ENCODE results near the gene GPR152. TPM values are rescaled to one million over a fixed set of nuclear protein-coding genes. Genes with fewer than 3 reads are reported as not detected.
"Not testable (repeated sequence)": the region's sequence is repeated elsewhere in the genome, so short reads cannot be mapped to it uniquely, and the experiment has no call there.

GPR152 gene
- total and polyA plus RNA-seq, 12 donors: not detected

DNA sequence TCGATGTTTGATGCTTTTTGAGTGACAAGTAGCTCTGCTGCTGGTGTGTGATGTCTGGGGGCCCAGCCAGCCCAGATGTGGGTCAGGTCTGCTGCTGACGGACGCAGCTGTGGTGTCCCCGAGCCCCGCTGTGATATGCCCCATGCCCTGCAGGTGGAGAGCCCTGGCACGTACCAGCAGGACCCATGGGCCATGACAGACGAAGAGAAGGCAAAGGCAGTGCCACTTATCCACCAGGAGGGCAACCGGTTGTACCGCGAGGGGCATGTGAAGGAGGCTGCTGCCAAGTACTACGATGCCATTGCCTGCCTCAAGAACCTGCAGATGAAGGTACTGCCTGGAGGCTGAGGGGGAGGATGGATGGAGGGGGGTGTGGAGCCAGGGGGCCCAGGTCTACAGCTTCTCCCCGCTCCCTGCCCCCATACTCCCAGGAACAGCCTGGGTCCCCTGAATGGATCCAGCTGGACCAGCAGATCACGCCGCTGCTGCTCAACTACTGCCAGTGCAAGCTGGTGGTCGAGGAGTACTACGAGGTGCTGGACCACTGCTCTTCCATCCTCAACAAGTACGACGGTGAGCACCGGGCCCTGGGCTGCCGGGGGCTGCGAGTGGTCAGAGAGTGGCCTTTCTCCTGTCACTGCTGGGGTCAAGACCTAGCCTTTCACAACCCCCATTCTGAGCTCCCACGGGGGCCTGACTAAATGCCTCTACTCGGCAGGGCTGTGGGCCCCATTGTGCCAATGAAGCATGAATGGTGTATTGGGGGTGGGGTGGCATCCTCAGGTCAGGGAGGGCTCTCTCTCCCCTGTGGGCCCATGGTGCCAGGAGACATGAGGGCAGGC, 37.6 kb upstream of the GPR152 start:
- Histone ChIP-seq H3K27me3 (no peaks in the 10 kb centered on the region), H3K4me1 (peaks cover 0 to 21% (median 2%) of the 10 kb centered on the region in 9 donors), H3K36me3 (peaks cover 0 to 82% (median 47%) of the 10 kb centered on the region in 9 donors), H3K4me3 (no peak overlapping the region), H3K27ac (no peak overlapping the region), H3K9me3 (no peaks in the 10 kb centered on the region)
- TF ChIP-seq, protein P1, sequence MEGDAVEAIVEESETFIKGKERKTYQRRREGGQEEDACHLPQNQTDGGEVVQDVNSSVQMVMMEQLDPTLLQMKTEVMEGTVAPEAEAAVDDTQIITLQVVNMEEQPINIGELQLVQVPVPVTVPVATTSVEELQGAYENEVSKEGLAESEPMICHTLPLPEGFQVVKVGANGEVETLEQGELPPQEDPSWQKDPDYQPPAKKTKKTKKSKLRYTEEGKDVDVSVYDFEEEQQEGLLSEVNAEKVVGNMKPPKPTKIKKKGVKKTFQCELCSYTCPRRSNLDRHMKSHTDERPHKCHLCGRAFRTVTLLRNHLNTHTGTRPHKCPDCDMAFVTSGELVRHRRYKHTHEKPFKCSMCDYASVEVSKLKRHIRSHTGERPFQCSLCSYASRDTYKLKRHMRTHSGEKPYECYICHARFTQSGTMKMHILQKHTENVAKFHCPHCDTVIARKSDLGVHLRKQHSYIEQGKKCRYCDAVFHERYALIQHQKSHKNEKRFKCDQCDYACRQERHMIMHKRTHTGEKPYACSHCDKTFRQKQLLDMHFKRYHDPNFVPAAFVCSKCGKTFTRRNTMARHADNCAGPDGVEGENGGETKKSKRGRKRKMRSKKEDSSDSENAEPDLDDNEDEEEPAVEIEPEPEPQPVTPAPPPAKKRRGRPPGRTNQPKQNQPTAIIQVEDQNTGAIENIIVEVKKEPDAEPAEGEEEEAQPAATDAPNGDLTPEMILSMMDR (IDR thresholded peaks at IDR 0.05): no peak
- 84 to 88% methylated on average over 23 of the region's 23 CpGs for WGBS, 2 donors
- DNase-seq: no peak
- intact Hi-C loops (cut with DNase I): no loop called here
- ATAC-seq: no peak

DNA sequence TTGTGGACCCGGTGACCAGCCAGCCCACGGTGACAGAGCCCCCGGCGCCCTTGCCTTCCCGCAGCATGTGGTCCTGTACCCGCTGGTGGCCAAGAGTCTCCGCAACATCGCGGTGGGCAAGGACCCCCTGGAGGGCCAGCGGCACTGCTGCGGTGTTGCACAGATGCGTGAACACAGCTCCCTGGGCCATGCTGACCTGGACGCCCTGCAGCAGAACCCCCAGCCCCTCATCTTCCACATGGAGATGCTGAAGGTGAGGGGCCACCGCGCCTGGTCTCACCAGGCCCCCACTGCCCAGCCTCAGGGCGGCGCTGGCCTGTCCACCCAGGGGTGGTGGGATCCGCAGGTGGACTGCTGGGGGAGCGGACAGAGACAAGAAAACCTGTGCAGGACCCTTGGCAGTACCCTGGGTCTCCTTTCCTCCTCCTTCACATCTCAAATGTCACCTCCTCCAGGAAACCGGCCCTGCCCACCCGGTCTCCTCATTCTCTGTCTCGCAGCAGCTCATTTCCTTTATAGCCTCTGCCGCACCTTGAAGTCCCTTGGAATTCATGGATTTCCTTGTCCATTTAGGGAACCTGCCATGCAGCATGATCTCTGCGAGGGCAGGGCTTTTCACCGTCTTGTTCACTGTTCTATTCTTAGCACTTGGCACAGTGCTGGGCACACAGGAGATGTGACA, 36.8 kb upstream of the GPR152 start:
- Histone ChIP-seq H3K4me1 (peaks cover 0 to 29% (median 10%) of the 10 kb centered on the region in 9 donors), H3K4me3 (no peak overlapping the region), H3K27me3 (no peaks in the 10 kb centered on the region), H3K27ac (no peak overlapping the region), H3K36me3 (peaks cover 0 to 77% (median 45%) of the 10 kb centered on the region in 9 donors), H3K9me3 (no peaks in the 10 kb centered on the region)
- WGBS, 2 donors: 83 to 87% methylated on average over 24 to 25 of the region's 25 CpGs
- DNase-seq (no peak), ATAC-seq (no peak)
- intact Hi-C loops (cut with DNase I): no loop called here
- TF ChIP-seq, protein P1 (IDR thresholded peaks at IDR 0.05): no peak

DNA sequence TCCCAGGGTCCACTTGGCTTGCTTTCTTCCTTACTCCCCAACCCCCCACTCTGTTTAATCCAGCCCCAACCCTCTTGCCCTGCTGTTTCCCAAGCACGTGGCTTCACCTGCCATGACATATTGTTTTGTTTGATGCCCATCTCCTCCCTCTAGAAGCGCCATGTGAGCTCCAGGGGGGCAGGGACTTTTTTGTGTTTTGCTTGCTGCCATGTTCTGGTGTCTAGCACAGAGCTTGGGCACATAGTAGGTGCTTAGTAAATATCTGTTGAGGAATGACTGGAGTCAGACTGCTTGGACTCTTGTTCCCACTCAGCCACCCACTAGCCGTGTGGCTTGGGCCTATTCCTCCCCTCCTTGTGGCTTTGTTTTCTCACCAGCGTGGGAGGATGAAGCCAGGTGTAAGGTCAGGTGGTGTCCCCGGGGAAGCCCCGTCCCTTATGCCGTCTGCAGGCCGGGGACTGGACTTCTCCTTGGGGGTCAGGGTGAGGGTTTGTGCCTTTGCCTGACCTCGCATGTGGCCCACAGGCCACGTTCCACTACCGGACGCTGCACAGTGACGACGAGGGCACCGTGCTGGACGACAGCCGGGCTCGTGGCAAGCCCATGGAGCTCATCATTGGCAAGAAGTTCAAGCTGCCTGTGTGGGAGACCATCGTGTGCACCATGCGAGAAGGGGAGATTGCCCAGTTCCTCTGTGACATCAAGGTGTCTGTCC, 34.1 kb upstream of the GPR152 start:
- H3K4me1 ChIP-seq: peaks cover 8 to 48% (median 23%) of the 10 kb centered on the region in 9 donors
- H3K27ac ChIP-seq: peak overlapping the region in 1 of 10 donors; percentile 93
- H3K9me3 ChIP-seq: no peaks in the 10 kb centered on the region
- WGBS, 2 donors: 87 to 90% methylated on average over 20 of the region's 20 CpGs
- ATAC-seq (no peak), DNase-seq (no peak)
- intact Hi-C loops (cut with DNase I): no loop called here
- no peaks in the 10 kb centered on the region for H3K27me3 ChIP-seq
- peaks cover 0 to 50% (median 21%) of the 10 kb centered on the region in 9 donors for H3K36me3 ChIP-seq
- TF ChIP-seq, protein P1 (IDR thresholded peaks at IDR 0.05): no peak
- no peak overlapping the region for H3K4me3 ChIP-seq

DNA sequence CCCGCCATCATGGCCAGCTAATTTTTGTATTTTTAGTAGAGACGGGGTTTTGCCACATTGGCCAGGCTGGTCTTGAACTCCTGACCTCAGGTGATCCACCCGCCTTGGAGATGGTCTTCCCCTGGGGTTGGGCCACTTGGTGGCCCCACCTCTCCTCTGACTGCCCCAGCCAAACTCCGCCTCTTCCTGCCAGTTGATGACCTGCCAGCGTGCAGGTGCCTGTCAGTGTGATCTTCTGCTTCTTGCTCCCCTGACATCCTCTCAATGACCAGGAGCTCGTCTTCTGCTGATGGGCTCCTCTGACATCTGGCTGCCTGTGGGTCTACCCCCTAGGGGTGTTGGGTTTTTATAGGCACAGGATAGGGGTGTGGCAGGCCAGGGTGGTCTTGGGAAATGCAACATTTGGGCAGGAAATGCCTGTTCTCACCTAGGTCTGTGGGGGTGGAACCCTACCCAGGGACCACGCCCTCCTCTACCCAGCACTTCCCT, 33.4 kb upstream of the GPR152 start:
- peak overlapping the region in 1 of 10 donors; percentile 93 for H3K27ac ChIP-seq
- ATAC-seq; H3K9me3 ChIP-seq; DNase-seq; intact Hi-C loops (cut with DNase I); H3K4me3 ChIP-seq; H3K27me3 ChIP-seq: not testable (repeated sequence)
- peaks cover 8 to 48% (median 23%) of the 10 kb centered on the region in 9 donors for H3K4me1 ChIP-seq
- H3K36me3 ChIP-seq: peaks cover 0 to 43% (median 14%) of the 10 kb centered on the region in 9 donors
- 83 to 84% methylated on average over 7 of the region's 7 CpGs for WGBS, 2 donors
